Iris pigment epithelial cell (primary cell): Measurements from ENCODE around the gene ZFP92.

Experiments
- DNase-seq: peaks from one replicate; pipeline ENCODE4 v3.0.0-alpha.2; 2011; ENCODE audit warnings: low read depth

The ZFP92 gene

DNA sequence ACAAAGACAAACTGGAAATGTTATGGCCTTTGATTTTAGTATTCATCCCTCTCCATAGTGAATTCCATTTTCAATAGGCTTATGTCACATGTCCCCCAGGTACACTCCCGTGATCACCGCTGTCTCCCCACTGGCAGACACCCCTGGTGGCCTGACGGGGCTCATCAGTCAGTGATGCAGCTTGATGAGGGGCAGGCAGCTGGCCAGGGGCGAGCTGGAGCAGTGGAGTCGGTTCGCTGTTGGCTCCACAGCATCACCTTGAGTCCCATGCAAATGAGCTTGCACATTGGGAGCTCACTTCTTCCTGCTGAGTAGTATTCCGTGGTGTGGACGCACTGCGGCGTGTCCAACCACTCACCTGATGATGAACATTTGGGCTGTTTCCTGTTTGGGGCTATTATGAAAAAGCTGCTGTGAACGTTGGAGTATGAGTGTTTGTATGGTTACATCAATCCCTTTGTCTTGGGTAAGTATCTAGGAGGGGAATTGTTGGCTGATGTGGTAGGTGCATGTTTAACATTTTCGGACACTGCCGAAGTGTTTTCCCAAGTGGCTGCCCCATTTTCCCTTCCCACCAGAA lies 29.4 kb downstream of the ZFP92 start:
- DNase-seq = no peak

DNA sequence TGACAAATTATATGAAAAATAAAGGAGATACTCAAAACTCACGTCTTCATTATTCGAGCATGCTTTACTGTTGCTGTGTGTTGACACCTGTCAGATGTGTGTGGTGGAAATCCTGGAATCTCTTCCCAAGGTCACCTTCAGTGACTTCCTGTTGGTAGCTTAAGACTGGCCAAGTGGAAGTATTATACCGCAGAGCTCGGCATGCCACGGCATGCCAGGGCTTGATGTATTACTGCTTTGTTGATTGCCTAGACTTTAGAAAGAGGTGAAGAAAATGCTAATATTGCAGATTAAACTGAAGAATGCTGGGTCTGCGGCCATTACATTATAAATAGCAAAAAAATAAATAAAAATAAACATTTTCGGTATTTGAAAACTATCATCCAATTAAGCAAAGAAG lies 30.0 kb downstream of the ZFP92 start:
- no peak for DNase-seq

DNA sequence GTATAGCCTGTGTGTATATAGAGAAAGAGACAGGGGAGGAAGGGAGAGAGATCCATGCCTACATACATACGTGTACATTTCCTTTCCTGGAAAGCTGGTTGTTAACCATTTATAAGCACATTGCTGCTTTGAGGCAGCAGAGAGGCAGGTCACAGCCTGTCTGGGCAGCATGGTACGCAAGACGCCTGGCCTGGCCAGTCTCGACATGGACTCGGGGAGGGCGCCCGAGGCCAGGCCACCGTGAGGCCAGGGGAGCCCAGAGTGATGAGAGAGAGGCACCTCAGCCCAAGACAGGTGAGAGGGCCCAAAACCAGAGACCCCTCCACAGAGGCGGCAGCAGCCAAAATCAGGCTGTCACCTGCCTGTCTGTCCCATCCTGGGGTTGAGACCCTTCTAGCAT lies 30.7 kb downstream of the ZFP92 start:
- DNase-seq = no peak

DNA sequence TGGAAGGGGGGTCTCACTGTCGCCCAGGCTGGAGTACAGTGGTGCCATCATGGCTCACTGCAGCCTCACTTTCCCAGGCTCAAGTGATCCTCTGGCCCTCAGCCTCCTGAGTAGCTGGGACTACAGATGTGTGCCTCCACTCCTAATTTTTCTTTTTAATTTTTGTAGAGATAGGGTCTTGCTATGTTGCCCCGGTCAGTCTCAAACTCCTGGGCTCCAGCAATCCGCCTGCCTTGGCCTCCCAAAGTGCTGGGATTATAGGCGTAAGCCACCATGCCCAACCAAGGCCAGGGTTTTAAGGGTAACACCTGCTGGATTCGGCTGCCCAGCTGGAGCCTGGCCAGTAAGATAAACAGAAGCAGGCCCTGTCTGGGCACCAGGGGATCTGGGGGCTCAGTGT lies 31.2 kb downstream of the ZFP92 start:
- no peak for DNase-seq

DNA sequence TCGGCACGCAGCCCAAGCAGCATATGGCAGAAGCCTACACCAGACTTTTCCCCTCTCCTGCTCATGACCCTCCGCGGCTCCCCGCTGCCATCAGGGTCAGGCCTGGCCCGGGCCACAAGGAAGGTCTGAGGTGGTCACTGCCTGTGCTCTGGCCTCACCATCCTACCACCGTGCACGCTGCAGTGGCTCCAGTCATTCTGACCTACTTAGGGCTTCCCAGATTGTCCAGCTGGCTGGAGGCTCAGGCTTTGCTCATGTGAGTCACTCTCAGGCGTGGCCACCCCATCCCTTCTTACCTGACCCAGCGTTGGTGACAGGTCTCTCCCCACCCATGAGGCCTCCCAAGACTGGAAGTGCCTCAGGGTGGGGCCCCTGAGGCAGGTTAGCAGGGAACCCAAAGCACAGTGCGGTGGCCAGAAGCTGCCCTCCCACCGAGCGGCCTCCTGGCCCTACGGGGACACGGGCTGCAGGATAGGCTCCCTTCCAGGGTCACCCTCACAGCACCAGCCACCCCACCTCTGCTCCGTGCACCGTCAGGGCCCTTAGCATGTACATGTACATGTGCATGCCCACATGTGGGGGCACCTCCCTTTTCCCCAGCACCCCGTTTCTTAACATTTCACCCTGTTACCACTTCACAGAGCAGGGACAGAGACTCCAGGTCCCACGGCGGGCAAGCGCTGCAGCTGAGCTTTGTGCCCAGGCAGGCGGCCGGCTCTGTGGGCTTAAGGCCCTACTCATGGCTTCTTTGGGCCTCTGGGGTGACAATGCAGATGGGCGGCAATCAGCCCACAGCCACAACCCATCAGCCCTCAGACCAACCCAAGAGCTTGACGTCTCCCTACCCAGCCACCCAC lies 32.4 kb downstream of the ZFP92 start:
- no peak for DNase-seq

DNA sequence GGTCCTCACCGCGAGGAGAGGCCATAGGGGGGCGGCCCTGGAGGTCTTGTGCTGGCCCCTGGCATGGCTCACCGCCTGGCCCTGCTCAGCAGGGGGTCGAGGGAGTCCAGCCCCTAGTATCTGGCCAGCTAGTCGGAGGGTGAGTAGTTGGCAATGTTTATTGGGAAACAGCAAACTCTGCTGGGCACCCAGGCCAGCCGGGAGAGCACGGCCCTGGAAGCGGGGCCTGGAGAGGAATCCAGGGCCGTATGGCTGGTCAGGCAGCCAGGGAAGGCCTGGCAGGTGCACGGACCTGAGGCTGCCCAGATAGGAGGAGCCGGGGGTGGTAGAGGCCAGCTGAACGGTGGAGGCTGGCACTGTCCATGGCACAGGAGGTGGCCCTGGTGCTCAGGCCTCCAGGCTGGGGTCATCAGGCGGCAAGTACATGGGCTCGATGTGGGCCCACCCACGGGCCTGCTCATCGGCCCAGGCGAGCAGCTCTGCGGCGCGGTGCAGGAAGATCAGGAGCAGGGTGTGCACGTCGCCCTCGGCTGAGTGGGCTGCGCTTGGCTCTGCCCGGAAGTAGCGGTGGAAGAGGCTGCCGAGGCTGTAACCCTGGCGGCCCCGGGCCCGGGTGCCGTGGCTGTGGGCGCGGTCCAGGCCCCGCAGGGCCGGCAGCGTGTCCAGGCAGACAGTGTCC lies 33.2 kb downstream of the ZFP92 start:
- DNase-seq = no peak

DNA sequence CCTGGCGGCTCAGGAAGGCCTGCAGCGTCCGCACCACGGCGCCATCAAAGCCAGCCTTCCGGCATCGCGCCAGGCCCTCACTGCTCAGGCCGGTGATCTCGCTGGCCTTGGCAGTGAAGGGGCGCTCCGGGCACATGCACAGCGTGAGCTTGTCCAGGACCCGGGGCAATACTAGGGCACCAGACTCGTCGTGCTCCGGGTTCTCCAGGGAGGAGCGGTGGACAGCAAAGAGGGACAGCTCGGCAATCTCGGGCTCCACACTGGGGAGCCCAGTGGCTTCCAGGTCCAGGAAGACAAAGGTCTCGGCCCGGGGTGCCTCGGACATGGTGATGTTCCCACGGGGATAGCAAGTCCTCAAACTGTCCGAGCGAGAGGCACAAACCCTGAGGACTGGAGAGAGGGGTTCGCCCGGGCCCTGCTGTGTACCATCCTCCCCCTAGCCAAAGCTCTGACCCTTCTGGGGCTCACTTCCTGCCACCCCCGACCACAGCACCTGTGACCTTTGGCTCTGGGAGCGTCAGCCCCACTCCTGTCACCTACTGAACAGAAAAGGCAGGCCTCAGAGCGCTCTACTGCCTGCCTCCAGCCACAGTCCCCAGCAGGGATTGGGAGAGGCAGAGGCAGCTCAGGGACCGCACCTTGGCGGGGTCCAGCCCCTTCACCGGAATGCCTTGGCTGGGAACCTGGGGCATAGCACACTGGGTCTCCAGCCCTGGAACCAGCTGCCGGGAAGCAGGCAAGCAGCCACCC lies 34.0 kb downstream of the ZFP92 start:
- DNase-seq = no peak

DNA sequence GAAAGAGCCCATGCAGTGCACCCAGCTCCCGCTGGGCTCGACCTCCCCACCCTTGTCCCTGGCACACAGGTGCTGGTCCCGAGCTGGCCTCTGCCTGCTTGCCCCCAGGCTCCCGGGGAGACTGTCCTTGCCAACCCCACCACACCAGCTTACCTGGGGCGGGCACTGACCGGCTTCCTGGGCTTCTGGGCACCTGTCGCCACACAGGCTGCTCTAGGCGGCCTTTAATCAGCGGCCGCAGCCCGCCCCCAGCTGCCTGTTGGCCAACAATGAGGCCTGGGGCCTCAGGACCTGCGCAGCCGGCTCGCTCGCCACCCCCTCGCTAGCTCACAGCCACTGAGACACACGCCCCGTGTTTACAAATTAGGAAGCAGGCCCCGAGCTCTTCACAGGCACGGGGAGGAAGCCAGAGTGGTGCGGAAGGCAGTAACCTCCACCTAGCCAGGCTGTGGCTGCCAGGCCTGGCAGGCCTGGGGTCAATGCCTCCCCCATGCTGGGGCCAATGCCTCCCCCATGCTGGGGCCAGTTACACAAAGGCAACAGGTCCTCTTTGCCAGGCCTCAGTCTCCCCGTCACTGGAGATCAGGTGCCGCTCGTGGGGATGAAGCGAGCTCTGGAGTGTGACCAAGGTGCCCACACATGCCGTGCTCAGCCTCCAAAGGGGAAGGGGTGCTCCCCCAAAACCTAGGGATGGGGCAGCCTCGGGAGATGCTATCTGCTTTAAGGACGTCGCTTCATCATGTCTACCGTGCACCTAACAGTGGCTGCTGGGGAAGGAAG lies 34.8 kb downstream of the ZFP92 start, which contains the start of gene TREX2:
TREX2 (minus strand) TSS at position 201 of the 780 bp plus-strand sequence. CDS start 626 bp downstream, outside the sequence.
- no peak for DNase-seq

DNA sequence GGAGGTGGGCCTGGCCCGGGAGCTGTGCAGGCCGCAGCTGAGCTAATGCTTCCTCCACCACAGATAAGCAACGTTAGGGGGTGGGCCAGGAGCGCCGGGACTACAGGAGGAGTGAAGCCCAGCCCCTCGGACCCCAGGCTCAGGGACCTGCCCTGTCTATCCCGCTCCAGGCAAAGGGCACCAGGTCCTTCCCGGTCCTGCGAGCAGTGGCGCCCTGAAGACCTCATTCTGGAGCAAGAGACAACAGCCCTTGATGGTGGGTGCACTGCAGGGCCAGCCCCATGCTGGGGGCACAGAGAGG lies 35.3 kb downstream of the ZFP92 start:
- no peak for DNase-seq

DNA sequence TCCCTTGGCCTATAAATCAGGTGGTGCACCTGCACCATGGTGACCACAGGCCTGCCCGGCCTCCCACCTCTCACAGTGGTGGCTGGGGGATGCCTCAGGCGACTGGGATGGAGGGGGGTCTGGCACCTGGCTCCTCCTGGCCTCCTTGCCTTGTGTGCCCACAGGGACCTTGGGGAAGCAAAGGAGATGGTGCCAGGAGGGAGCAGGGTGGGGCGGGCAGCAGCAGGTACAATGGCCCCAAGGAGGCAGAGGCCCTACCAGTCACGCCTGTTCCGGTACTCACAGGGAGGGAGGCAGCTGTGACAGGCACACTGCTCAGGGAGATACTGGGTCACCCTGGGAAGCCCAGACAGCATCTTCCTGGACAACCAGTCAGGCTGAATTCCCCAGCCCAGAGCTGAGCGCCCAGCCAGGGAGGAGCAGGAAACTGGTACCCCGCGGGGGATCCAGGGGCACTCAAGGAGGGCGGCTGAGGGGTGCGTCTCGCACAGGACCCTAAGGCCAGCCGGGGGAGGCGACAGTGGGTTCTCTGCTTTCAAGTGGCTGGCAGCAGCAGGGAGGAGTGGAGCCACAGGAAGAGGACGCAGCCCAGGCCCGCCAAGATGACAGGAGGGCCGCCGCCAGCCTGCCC lies 35.8 kb downstream of the ZFP92 start:
- DNase-seq = no peak

DNA sequence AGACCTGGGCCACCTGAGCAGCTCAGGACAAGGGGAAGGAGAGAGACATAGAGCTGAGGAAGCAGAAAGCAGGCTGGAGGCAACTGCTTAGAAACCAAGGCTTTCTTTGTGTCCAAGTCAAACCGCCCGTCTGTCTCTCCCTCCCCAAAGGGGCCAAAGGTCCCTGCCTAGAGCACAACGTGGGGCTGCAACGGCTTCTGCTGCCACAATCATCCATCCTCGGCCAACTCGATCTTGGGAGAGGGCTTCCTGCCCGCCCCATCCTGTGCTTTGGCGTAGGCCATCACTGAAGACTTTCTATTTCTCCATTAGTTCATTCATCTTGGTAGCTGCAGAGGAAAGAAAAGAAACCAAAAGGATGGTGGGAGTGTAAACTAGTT lies 36.3 kb downstream of the ZFP92 start:
- no peak for DNase-seq

DNA sequence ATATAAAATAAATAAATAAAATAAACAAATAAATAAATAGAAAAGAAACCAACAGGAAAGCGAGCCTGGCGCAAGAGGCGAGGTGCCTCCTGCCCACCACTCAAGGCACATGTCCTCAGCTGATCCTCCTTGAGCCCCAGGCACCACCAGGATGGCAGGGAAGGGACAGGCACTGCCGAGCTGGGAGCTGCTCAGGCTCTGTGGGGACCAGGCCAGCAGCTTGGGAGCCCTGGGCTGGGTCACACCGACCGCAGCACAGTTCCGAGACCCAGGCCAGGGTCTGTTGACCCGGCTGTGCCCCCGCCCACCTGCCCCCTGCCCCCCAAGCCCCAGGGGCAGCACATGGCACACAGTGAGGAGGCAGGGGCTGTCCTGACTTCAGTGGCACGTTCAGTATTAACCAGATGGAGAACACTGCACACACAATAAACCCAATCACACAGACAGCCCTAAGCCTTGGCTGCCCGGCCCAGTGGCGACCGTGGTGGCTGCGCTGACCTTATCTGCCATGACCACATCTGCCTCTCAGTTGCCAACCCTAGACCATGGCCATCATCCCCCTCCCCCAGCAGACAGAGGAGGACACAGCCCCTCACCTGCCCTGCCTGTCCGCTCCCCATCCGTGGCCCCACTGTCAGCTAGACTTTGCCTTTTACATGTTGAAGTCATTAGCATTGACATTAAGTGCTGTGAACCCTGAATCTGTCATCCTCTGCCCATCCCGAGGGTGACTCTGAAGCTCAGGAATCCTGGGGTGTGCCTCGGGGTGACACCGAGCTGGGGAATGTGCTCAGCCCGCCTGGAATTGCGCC lies 37.5 kb downstream of the ZFP92 start:
- no peak for DNase-seq

DNA sequence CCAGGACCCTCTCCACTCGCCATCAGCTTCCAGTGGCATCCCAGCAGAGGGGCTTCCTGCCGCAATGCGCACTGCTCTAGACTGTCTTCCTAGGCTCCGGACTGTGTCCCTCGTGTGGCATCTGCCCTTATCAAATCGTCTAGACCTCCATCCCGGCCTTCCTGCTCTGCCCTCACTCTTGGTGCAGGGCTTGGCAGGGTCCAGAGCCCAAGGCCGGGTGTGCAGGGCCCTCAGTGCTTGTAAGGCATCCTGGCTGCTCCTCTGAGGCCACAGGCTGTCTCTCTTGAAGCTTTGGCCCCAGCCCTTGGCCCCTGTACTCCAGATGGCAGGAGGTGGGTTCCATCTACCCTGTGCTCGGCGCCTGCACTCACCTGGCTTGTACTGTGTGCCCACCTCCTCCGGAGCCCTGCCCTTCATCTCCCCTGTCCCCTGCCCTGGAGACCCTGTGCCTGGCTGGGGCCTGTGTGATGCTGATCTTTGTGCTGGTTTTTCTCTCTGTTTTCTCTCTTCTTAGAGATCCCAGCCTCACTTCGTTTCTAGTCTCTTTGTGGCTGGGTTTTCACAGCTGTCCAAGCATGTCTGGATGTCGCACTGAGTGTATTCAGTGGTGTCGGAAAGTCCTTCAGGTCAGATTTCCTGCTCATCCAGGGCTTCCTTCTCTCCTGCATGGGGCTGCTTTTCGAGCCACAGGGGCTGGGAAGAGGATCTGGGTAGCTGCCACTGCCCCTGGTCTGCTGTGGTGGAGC lies 38.3 kb downstream of the ZFP92 start:
- DNase-seq = no peak

DNA sequence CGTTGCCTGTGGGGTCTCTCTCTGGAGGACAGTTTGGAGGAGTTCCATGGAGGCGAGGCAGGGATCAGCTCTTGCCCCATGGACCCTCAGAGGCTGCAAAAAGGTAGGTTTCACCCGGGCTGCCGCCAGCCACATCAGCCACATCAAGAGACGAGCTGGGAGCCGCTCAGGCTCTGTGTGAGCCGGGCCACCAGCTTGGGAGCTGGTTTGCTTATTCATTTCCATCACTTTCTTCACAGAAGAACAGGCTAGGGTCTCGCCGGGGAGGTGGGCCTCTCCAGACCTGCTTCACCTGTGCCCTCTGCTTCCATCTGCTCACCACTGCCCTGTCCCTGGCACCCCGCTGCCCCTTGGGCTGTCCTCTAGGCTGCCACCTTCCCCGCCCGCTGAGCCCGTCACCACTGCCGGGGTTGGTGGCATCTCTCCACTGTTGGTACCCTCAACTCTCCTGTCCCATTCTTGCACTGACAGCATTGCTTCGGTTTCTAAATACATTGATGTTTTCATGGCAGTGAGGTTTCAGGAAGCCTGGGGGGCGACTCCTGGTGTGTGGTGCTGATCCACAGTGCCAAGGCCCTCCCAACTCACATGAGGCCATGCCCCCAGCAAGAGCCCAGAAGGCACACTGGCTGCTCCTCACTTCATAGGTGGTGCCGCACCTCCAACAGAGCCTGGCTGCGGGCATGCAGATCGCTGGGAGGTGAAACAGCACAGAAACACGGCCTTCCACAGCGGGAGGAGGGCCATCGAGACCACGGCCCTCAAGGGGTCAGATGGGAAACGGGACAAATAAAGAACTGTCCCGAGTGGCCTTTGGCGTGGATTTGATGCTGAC lies 39.1 kb downstream of the ZFP92 start:
- DNase-seq = no peak

DNA sequence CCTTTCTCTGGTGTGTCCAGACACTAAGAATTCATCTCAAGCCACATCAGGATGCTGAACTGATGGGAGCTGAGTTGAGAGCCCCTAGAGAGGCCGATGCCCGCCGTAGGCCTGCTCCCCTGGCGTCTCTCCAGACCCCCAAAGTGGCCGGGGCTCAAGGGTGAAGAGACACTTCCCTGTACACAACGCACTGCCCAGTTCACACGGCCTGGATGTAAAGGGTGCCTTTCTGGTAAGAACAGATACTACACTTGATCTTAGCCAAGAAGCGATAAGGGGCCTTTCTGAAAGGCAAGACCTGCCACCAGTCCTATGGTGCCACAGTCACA lies 39.6 kb downstream of the ZFP92 start:
- no peak for DNase-seq

DNA sequence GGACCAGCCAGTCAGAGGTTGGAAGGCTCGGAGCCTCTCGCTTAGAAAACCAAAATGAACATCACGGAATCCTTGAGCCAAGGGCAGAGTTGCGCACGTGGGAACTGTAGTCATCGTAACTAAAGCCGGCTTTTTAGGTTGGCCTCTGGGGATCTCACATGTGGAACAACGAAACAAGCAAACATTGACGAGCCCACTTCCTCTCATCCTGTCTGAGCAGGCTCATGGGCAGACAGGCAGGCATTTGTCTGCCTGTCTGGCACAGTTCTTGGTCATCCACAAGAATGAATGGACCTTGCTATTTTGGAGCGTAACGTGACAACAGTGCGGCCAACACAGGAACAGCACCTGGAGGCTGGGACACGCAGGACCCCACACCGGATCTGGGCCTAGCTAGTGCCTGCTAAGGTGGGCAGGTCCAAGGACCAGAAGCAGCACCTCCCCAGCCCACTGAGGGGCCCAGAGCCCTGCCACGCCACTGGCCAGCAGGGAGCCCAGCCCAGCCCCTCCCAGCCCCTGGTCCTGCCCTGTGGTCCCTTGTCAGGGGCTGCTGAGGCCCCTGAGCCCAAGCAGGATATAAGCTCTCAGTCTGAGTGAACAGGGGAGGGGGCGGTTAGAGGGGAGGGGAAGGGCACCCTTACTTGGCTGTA lies 43.8 kb downstream of the ZFP92 start:
- no peak for DNase-seq

DNA sequence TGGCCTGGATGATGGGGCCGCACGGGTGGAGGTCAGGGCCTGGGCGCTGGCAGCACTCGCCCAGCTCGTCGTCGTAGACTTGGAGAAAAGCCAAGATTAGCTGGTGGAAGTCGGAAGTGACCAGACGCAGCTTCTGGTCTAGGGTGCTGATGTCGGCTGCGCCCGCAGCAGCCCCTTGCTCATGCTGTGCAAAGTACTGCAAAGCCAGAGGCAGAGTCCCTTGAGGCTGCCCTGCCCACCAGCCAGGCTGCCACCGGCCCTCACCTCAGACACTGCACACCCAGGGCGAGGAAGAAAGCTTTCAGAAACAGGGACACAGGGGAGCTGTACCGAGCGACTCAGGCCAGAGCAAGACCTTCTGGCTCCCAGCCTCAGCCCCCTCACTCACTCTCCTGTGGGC lies 44.3 kb downstream of the ZFP92 start:
- DNase-seq = no peak

DNA sequence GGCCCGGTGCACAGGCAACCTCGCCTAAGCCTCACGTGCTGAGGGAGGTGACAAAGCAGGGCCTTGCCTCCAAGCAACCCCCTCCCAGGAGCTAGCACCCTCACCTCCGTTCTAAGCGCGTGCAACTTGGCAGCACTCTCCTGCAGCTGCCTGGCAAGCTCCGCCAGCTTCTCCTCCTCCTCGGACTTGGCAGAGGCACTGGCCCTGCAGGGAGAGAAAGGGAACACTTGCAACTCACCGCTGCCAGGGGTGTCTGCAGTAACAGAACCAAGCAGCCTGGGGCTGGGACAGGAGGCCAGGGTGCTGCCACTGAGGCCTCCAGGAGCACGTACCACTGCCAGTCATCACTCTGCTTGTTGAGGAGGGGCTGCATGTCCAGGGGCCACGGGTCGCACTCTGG lies 44.9 kb downstream of the ZFP92 start:
- no peak for DNase-seq

DNA sequence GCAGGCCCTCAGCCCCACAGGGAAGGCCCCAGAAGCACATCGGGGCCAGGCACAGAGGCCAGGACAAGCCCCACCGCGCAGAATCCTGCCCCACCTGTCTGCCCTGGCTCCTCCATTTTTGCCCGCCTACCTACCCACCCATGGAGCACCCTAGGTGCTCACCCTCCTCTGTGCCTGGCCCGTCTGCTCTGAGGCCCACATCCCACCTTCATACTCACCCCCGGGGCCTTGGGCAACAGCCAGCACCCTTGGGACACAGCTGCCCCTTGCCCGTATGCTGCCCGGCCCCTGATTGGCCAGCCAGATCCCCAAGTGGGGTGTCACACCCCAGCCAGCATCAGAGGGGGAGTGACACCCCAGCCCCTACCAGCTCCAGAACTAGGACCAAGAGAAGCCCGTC lies 45.4 kb downstream of the ZFP92 start:
- DNase-seq = no peak
